ENCODE data around the gene SPINK5.

SPINK5 gene

DNA sequence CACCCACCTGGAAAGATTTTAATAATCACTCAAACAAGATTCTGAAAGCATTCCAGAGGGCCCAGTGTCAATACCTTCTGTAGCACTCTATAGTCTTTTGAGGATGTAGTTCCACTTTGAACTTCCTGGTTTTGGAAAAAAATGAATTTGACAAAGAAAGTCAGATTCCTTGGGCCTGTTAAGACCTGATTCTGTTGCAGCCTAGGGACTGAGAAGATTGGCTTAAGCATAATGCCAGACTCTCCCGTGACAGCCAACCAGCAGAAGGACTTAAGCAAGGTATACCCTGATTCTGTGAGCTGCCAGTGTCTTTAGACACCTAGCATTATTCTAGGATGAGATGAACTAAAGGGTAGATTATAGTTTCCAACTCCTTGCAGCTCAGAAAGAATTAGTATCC is 6.8 kb downstream of the SPINK5 start:
- H3K4me3 ChIP-seq (ENCODE audit: low read depth, low read length) = no peak overlapping the region
- H3K4me1 ChIP-seq (ENCODE audit: control insufficient read depth, insufficient read depth, low read length) = no peaks in the 10 kb centered on the region
- H3K9me3 ChIP-seq (ENCODE audit: control insufficient read depth, insufficient read depth, low read depth, low read length) = no peaks in the 10 kb centered on the region
- TF ChIP-seq, protein P1, sequence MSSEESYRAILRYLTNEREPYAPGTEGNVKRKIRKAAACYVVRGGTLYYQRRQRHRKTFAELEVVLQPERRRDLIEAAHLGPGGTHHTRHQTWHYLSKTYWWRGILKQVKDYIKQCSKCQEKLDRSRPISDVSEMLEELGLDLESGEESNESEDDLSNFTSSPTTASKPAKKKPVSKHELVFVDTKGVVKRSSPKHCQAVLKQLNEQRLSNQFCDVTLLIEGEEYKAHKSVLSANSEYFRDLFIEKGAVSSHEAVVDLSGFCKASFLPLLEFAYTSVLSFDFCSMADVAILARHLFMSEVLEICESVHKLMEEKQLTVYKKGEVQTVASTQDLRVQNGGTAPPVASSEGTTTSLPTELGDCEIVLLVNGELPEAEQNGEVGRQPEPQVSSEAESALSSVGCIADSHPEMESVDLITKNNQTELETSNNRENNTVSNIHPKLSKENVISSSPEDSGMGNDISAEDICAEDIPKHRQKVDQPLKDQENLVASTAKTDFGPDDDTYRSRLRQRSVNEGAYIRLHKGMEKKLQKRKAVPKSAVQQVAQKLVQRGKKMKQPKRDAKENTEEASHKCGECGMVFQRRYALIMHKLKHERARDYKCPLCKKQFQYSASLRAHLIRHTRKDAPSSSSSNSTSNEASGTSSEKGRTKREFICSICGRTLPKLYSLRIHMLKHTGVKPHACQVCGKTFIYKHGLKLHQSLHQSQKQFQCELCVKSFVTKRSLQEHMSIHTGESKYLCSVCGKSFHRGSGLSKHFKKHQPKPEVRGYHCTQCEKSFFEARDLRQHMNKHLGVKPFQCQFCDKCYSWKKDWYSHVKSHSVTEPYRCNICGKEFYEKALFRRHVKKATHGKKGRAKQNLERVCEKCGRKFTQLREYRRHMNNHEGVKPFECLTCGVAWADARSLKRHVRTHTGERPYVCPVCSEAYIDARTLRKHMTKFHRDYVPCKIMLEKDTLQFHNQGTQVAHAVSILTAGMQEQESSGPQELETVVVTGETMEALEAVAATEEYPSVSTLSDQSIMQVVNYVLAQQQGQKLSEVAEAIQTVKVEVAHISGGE (tag by site-specific recombination; conservative IDR thresholded peaks at IDR 0.05; ENCODE audit: low read depth) = no peak
- TF ChIP-seq, protein P2, sequence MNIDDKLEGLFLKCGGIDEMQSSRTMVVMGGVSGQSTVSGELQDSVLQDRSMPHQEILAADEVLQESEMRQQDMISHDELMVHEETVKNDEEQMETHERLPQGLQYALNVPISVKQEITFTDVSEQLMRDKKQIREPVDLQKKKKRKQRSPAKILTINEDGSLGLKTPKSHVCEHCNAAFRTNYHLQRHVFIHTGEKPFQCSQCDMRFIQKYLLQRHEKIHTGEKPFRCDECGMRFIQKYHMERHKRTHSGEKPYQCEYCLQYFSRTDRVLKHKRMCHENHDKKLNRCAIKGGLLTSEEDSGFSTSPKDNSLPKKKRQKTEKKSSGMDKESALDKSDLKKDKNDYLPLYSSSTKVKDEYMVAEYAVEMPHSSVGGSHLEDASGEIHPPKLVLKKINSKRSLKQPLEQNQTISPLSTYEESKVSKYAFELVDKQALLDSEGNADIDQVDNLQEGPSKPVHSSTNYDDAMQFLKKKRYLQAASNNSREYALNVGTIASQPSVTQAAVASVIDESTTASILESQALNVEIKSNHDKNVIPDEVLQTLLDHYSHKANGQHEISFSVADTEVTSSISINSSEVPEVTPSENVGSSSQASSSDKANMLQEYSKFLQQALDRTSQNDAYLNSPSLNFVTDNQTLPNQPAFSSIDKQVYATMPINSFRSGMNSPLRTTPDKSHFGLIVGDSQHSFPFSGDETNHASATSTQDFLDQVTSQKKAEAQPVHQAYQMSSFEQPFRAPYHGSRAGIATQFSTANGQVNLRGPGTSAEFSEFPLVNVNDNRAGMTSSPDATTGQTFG (tag by site-specific recombination; IDR thresholded peaks at IDR 0.05; ENCODE audit: borderline replicate concordance) = no peak
- TF ChIP-seq ZNF624 (tag by site-specific recombination; IDR thresholded peaks at IDR 0.05) (no peak), TRIM28 (IDR thresholded peaks at IDR 0.05; ENCODE audit: borderline replicate concordance, low read length) (no peak), ZNF221 (tag by site-specific recombination; IDR thresholded peaks at IDR 0.05; ENCODE audit: borderline replicate concordance) (no peak), ZNF707 (tag by site-specific recombination; IDR thresholded peaks at IDR 0.05) (no peak)
- CTCF ChIA-PET = interaction anchor here (0.6 kb wide), 2 partner anchors 118 to 372 kb away, joined by 3 to 6 read pairs; no protein-coding TSS in a partner anchor
- H3K36me3 ChIP-seq (ENCODE audit: control insufficient read depth in 2 of 2, insufficient read depth in 1 of 2, low read length in 2 of 2) = no peaks in the 10 kb centered on the region
- POLR2A ChIA-PET = no interaction called here
- no peak overlapping the region for H3K27ac ChIP-seq (ENCODE audit: extremely low read depth, low read depth, low read length)

DNA sequence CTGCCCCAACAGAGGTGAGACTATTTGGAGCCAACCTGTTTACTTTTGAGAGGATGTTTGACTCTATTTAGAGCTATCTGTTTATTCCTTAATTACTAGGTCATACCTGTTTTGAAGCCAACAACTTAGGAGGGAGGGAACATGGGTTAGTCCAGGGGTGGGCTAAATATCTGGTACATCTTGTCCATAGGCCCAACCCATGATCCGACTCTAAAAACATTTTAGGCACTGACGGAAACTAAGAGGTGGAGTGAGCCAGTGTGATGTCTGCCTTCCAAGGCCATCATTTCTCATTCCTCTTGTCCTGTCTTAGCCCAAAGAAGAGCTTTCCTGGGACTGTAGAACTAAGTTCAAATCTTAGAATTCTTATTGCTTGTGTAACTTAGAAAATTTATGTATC is 8.4 kb downstream of the SPINK5 start:
- H3K36me3 ChIP-seq (ENCODE audit: control insufficient read depth in 2 of 2, insufficient read depth in 1 of 2, low read length in 2 of 2) = no peaks in the 10 kb centered on the region
- H3K4me1 ChIP-seq (ENCODE audit: control insufficient read depth, insufficient read depth, low read length) = no peaks in the 10 kb centered on the region
- H3K9me3 ChIP-seq (ENCODE audit: control insufficient read depth, insufficient read depth, low read depth, low read length) = no peaks in the 10 kb centered on the region
- ChIA-PET POLR2A (no interaction called here), CTCF (interaction anchor here (0.6 kb wide), 1 partner anchor 94 kb away, joined by 3 read pairs; no protein-coding TSS in a partner anchor)
- no peak for TF ChIP-seq ZNF239 (tag by site-specific recombination; IDR thresholded peaks at IDR 0.05)
- TF ChIP-seq ZNF626 (tag by site-specific recombination; IDR thresholded peaks at IDR 0.05) = no peak
- no peak for TF ChIP-seq ZNF514 (tag by site-specific recombination; IDR thresholded peaks at IDR 0.05)
- TF ChIP-seq, protein P3, sequence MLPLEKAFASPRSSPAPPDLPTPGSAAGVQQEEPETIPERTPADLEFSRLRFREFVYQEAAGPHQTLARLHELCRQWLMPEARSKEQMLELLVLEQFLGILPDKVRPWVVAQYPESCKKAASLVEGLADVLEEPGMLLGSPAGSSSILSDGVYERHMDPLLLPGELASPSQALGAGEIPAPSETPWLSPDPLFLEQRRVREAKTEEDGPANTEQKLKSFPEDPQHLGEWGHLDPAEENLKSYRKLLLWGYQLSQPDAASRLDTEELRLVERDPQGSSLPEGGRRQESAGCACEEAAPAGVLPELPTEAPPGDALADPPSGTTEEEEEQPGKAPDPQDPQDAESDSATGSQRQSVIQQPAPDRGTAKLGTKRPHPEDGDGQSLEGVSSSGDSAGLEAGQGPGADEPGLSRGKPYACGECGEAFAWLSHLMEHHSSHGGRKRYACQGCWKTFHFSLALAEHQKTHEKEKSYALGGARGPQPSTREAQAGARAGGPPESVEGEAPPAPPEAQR (tag by site-specific recombination; IDR thresholded peaks at IDR 0.05) = no peak
- no peak for TF ChIP-seq ZNF175 (tag by site-specific recombination; IDR thresholded peaks at IDR 0.05)
- TF ChIP-seq ZNF571 (tag by site-specific recombination; IDR thresholded peaks at IDR 0.05) = no peak
- TF ChIP-seq, protein P4, sequence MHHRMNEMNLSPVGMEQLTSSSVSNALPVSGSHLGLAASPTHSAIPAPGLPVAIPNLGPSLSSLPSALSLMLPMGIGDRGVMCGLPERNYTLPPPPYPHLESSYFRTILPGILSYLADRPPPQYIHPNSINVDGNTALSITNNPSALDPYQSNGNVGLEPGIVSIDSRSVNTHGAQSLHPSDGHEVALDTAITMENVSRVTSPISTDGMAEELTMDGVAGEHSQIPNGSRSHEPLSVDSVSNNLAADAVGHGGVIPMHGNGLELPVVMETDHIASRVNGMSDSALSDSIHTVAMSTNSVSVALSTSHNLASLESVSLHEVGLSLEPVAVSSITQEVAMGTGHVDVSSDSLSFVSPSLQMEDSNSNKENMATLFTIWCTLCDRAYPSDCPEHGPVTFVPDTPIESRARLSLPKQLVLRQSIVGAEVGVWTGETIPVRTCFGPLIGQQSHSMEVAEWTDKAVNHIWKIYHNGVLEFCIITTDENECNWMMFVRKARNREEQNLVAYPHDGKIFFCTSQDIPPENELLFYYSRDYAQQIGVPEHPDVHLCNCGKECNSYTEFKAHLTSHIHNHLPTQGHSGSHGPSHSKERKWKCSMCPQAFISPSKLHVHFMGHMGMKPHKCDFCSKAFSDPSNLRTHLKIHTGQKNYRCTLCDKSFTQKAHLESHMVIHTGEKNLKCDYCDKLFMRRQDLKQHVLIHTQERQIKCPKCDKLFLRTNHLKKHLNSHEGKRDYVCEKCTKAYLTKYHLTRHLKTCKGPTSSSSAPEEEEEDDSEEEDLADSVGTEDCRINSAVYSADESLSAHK (tag by site-specific recombination; IDR thresholded peaks at IDR 0.05) = no peak
- TF ChIP-seq ZFP37 (tag by site-specific recombination; IDR thresholded peaks at IDR 0.05) = no peak
- no peak for TF ChIP-seq HOXC10 (CRISPR knock-in tag; IDR thresholded peaks at IDR 0.05)
- TF ChIP-seq ZNF202 (tag by site-specific recombination; IDR thresholded peaks at IDR 0.05; ENCODE audit: borderline replicate concordance) = no peak
- TF ChIP-seq ZNF174 (tag by site-specific recombination; IDR thresholded peaks at IDR 0.05) = no peak
- TF ChIP-seq, protein P5, sequence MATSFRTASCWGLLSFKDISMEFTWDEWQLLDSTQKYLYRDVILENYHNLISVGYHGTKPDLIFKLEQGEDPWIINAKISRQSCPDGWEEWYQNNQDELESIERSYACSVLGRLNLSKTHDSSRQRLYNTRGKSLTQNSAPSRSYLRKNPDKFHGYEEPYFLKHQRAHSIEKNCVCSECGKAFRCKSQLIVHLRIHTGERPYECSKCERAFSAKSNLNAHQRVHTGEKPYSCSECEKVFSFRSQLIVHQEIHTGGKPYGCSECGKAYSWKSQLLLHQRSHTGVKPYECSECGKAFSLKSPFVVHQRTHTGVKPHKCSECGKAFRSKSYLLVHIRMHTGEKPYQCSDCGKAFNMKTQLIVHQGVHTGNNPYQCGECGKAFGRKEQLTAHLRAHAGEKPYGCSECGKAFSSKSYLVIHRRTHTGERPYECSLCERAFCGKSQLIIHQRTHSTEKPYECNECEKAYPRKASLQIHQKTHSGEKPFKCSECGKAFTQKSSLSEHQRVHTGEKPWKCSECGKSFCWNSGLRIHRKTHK (tag by site-specific recombination; IDR thresholded peaks at IDR 0.05) = no peak
- no peak for TF ChIP-seq KLF1 (tag by site-specific recombination; IDR thresholded peaks at IDR 0.05)
- no peak overlapping the region for H3K4me3 ChIP-seq (ENCODE audit: low read depth, low read length)
- no peak overlapping the region for H3K27ac ChIP-seq (ENCODE audit: extremely low read depth, low read depth, low read length)
